Hepatic stellate cell (primary cell): ENCODE data around the gene KRT32.
"Not testable (repeated sequence)": the region's sequence is repeated elsewhere in the genome, so short reads cannot be mapped to it uniquely, and the experiment has no call there.

Source experiments
- DNase-seq: peaks from one replicate; pipeline ENCODE4 v3.0.0; 2011; ENCODE audit warnings: low spot score

Gene KRT32

GRCh38 chr17:41464173-41464572, 3.0 kb downstream of the KRT32 start:
- DNase-seq: no peak

GRCh38 chr17:41463746-41464145, 3.4 kb downstream of the KRT32 start:
- no peak for DNase-seq

DNA sequence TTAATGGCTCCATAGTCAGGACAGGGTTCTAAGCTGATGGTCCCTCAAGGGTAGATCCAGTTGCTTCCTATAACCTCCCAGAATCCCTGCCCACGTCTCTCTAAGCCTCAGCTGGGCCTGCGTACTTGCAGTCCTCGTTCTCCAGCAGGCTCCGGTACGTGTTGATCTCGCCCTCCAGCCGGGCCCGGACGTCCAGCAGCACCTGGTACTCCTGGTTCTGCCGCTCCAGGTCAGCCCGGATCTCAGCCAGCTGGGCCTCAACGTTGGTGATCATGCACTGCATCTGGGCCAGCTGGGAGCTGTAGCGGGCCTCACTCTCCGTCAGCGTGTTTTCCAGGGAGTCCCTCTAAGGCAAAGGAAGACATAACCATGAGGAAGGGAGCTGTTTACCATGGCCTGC, 4.5 kb downstream of the KRT32 start:
- no peak for DNase-seq

DNA sequence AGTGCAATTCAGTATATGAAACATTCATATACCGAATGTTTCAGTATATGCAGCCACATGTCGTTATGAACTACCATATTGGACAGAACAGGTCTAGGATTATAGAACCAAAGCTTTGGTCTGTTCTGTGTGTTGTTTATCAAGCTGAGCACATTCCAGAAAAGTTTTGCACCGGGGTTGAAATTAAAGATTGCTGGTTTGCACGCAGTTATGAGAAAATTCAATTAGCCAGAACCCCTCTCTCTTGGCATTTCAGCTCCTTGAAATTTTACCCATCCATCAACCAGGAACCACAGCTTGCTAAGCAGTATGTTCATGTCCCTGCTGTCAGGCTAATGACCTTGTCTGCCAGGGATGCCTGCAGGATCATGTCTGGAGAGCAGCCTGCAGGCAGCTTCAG, 9.5 kb downstream of the KRT32 start:
- no peak for DNase-seq

DNA sequence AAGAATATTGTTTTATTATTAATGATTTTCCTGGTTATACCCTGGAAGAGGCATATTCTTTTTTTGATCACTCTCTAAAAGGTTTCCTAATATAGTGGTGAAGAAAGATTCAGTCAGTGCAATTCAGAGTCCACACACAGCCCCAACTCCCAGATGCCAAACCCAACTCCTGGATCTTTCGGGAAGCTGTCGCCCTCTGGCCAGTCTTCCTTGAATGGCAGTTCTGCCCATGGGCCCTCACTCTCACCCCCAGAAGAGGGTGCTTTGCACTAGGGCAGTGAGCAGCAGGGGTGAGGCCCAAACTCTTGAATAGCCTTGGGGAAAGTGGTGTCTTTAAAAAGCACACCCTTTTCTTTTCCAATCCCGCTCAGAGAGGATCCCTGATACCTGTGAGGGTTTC, 11.0 kb downstream of the KRT32 start:
- DNase-seq: no peak

GRCh38 chr17:41455236-41455635, 11.9 kb downstream of the KRT32 start:
- DNase-seq: no peak

- no peak for DNase-seq
Observed at GRCh38 chr17:41453066-41453465, 14.1 kb downstream of the KRT32 start.

DNA sequence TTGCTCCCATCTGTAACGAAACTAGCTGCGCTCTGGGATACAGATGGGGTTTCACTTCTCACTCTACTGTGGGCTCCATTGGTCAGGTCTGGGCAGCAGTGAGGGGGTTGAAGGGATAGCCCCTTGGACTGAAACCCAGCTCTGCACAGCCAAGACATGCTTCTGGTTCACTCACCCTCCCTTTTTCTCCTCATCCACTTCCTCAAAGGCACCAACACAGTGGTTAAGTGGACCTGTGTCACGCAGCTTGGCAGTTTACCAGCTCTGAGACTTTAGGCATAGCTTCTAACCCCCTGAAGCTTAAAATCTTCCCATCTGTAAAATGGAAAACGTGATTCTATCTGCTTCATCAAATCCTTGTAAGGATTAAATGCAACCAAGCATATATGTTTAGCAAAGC, 14.9 kb downstream of the KRT32 start:
- DNase-seq: no peak

DNA sequence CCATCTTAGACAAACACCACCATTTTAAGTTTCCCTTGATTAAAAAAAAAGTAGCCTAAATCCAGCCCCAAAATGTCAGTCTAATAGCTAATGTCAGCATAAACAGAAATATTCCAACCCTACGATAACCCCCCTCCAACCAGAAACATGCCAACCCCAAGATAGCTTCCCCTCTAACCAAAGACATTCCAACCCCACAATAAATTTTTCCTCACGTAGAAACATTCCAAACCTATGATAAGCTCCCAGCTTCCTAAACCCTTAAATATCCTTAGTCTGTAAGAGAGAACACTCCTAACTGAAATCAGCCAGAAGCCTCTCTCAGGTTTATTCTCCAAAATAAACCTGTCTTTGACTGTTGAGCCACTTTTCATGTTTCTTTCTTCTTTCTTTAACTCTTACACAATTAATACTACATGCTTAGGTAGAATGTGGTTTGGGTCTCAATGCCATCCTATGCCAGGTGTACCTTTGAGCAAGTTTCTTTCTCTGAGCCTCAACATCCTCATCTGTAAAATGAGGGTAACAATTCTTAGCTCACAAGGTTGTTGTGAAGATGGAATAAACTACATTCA, 15.9 kb downstream of the KRT32 start:
- no peak for DNase-seq

DNA sequence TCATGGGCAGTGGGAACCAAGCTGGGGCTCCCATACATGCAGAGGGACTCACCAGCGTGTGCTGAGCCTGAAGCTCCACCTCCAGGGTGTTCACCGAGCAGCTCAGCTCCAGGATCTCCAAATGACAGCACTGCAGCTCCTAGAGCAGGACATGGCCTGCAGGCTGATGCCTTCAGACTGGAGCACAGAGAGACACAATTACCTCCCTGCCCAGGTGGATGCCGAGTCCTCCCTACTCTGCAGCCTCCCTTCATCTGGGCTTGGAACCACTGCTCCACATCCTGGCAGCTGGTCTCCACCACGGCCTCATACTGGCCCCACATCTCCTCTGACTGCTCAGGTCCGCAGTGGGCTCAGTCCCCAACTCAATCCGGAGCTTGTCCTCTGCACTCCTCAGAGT, 18.2 kb downstream of the KRT32 start:
- no peak for DNase-seq

- no peak for DNase-seq
Observed at GRCh38 chr17:41448506-41448905, 18.7 kb downstream of the KRT32 start.

DNA sequence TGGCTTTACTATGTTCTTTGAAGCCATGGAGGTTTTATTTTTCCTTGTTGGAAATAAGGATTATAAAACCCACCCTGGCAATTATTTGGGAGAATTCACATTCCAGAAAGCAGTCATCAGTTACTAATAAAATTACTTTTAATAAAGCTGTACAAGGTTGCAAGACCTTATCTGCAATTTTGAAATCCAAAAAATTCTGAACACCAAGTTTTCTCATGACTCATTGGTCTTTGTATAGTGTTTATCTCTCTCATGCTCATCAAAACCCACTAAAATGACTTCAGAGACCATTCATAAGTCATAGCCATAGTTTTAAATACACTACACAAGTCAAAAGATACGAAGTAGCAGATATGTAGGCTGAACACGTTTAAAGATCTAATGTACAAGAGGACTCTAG, 20.4 kb downstream of the KRT32 start:
- DNase-seq: peak; percentile 67

DNA sequence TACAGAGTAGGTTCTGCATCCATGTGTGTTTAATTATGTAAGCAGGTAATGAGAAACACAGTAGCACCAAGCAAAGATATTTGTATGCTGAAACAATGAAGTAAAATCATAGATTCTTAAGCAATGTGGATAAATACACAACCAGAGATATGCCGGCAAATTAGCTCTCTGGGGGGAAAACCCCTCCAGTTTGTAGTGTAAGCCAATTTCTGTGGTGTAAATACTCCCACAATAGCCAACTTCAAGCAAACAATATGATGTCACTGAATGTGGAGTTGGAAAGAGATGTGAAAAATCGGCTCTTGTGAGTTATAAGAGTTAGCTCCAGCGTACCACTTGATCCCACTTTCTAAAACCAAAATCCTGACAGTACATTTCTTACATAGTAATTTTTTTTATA, 22.5 kb downstream of the KRT32 start:
- no peak for DNase-seq

DNA sequence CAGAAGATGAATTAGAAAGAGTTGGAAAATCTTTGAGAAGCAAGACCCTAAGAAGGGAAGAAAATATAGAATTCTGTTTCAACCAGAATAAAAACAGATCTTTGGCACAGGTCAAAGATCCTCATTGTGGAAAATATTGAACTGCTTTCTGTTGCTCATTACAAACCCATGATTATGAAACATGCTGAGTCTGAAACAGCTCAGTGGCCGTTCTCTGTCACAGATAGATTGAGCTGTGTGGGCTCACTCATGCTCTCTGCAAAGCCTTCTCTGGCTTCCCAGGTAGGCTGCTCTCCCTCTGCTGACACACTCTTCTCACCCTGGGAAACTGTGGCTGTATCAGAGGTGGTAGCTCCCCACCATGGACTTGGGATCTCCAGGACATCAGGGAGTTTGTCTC, 23.0 kb downstream of the KRT32 start:
- DNase-seq: no peak

GRCh38 chr17:41442739-41443138, 24.4 kb downstream of the KRT32 start:
- DNase-seq: peak; percentile 56

DNA sequence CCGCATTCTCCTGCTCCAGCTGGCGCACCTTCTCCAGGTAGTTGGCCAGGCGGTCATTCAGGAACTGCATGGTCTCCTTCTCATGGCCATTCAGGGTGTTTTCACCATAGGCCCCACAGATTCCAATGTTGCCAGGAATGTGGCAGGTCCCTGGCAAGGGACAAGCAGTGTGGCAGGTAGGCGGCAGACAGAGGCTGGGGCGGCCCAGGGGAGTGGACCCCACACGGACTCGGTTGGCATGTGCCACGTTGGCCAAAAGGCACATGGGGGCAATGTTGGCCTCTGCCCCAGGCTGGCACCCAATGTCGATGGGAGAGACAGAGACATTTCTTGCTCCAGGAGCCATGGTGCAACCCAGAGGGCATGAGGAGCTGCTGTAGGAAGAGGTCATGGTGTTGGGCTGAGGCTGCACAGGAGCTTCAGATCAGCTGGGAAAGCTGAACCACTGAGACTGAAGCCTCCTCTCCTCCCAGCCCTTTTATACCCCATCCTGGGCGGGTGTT, 26.6 kb downstream of the KRT32 start, which contains the start of gene KRT38:
Gene KRT38 (minus strand): TSS at position 453 of the 503 bp plus-strand sequence. CDS start 62 bp downstream, at position 391.
- DNase-seq: no peak

DNA sequence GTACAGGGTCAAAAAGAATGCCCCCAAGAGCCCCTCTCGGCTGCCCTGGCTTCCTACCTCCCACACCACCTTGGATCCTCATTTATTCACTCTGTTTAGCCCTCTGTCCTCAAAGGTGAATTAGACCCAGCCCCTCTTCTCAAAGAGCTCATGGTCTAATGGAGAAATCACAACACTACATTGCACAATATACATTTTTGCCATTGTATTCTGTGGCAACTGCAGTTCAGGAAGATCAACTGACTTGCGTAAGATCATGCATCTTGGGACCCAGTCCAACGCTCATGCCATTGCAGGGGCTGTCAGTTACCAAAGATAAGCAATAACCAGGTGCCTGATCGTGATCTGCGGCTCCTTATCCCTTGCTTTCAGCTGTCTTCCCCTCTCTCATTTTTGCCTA, 27.8 kb downstream of the KRT32 start:
- no peak for DNase-seq

DNA sequence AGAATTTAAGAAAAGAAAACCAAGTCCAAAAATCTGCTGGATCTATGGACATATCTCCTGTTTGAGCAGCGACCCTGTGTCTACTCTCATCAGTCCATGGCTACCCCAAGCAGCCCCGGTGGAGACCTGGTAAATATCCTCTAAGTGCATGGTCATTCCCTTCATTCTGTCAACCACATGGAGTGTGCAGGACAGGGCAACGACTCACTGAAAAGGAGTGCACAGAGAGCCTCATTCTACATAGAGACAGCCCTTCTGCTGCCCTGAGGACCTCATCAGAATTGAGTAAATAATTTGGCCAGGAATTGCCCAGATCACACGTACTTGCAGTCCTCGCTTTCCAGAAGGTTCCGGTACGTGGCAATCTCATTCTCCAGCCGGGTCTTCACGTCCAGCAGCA, 29.4 kb downstream of the KRT32 start:
- DNase-seq: no peak

- DNase-seq: no peak
Observed at GRCh38 chr17:41437254-41437653, 29.9 kb downstream of the KRT32 start.

- DNase-seq: no peak
Observed at GRCh38 chr17:41434415-41434814, 32.8 kb downstream of the KRT32 start.

DNA sequence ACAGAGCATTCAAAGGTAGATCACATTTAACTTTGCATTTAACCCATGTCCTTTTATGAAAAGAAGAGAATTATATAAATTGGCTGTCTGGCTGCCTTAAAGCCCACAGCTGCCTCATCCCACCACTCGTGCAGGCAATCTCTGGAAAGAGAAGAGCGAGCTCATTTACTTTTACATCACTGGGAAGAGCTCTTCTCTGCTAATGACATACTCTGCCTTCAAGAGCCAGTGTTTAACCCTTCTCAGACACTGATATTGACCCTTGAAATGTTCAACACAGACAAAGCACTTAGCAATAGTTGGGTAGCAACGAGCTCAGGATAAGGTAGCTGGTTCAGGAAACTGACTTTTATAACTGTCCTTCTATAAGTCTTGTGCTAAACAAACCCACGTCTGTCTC, 33.2 kb downstream of the KRT32 start:
- DNase-seq: no peak

GRCh38 chr17:41433586-41433985, 33.6 kb downstream of the KRT32 start:
- DNase-seq: no peak

DNA sequence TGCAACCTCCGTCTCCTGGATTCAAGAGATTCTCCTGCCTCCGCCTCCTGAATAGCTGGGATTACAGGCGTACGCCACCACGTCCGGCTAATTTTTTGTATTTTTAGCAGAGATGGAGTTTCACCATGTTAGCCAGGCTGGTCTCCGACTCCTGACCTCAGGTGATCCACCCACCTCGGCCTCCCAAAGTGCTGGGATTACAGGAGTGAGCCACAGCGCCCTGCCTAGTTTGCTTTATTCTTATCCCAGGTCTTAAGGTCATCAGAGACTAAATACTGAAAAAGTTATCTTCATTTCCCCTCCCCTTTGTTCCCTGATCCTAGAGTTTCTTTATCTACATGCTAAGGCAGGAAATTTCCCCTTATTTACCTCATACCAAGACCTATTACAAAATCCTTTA, 36.8 kb downstream of the KRT32 start:
- DNase-seq: not testable (repeated sequence)

DNA sequence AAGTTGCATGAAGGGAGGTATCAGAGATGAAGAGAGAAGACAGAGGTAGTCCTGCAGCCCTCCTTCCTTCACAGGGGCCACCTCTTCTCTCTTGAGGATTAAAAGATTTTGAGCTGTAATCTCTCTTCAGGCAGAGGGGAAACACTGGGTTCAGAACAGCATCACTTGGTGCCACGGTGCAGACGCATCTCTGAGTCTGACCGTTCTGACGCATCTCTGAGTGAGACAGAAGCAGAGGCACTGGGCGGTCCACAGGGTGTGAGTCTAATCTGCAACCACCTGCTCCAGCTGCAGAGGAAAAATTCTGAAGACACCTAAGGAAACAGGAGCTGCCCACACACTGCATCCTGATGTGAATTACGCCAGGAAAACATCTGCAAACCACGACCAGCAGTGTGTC, 37.5 kb downstream of the KRT32 start:
- DNase-seq: no peak
